NCI-H146 treated with DMSO at 0.1 percent for 48 hours (cell line): ENCODE results near the gene CHRNE.
"Not testable (repeated sequence)": the region's sequence is repeated elsewhere in the genome, so short reads cannot be mapped to it uniquely, and the experiment has no call there.

Experiments used
- DNase-seq: peaks from one replicate; lab custom pipeline; 2025; ENCODE audit not compliant: unreplicated experiment; lab: John Stamatoyannopoulos, UW

CHRNE gene

DNA sequence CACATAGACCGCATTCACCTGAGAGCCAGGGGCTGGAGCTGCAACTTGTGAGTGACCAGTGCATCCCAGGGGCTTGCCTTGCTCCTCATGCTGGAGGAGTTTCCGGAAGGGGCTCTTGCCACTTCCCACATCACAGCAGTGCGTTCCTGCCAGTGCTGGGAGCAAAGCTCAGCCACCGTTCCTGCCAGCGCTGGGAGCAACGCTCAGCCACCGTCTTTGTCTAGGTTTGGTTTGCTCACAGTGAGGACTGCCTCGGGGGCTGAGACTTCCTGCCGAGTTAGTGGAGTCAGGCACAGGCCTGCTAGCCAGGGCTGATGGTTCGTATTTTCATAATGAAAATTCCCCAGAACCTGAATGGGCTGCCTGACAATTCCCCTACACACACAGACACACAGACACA is 5.4 kb upstream of the CHRNE start:
- DNase-seq: peak; percentile 68

DNA sequence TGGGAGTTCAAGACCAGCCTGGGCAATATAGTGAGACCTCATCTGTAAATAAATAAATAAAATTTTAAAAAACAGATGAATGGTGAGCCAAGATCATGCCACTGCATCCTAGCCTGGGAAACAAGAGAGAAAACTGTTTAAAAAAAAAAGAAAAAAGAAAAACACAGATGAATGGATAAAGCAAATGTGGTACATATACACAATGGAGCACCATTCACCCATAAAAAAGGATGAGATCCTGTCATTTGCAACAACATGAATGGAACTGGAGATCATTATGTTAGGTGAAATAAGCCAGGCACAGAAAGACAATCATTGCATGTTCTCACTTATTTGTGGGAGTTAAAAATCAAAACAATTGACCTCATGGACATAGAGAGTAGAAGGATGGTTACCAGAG is 3.7 kb upstream of the CHRNE start:
- DNase-seq: not testable (repeated sequence)

GRCh38 chr17:4902540-4902939 is 358 bp downstream of the CHRNE start:
- DNase-seq: no peak

DNA sequence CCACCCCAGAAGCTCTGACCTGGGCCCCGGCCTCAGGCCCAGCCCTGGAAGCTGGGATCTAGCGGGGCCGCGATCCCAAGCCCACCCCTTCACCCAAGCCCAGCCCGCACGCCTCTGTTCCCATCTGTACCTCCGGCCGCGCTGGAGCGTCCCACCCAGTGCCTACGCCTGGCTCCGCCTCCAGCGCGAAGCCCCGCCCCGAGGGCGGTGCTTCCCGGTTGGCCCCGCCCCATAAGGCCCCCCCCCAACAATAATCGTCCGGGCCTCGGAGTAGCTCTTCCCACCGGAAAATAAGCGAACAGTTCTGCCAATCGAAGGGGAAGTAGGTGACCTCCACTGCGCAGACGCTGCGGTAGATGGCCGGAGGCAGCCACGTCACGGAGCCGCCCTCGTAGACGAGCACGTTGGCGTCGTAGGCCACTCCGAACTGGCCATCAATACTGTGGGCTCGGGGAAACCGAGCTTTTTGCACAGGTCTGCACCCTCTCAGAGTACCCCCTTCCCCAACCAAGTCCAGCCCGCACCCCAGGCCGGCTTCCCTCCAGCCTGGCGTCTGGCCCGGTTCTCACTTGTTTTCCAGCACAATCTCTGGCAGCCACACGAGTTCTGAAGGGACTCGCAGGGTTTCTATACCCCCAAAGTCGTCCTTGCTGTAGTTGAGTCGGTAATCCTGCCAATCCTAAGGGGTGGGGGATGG is 1.1 kb downstream of the CHRNE start:
- no peak for DNase-seq

DNA sequence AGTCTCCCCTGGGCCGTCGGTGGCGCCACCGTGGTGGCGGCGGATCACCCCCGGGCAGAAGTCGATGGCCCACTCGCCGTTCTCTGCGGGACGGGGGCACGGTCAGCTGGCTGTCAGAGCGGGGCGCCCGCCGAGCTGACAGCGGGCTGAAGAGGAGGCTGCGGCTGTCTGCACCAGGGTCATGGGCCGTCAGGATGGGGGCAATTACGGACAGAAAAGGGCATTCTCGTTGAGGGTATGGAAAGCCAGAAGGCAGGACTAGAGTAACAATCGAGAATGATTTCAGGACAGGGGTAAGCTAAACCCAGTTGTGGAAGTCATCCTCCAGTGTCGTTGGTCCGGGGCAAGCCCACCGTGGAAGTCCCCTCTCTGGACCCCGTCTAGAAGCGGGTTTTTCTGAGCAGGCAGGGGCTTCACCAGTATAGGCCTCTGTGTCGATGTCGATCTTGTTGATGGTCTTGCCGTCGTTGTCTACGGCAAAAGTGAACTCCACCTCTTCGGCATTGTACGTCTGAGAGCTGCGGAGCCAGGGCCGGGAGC is 1.7 kb downstream of the CHRNE start:
- no peak for DNase-seq

DNA sequence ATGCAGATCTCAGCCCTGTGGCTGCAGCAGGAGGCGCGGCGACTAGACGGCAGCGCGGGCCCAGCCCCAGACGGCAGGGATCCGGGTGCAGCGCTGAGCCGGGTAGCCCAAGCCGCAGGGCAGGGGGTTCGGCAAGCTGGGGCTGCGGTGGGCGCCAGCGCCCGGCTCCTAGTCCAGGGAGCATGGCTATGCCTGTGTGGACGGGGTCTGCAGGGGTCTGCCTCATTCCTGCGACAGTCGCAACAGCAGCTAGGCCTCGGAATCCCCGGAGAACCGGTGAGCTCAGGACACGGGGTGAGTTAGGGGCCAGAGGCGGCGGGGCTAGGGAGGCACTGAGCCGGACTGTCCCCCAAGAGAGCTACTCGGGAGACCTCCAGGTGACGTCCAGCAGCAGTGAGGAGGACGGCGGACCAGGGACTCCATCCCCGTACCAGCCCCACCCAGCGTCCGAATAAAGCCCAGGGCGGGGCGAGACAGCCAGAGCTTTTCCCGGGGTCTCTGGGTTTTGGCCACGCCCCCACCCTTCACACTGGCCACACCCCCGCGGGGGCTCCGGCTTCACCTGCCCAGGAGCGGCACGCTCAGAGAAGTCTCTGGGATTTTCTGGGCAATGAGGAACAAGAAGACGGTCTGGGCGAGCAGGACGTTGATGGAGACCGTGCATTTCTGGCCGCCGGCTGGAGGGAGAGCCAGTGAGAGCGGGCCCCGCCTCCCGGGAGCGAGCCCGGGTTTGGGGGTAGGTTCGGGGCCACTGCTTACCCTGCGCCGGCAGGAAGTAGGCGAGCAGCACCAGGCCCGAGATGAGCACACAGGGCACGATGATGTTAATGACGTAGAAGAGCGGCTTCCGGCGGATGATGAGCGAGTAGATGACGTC is 2.4 kb downstream of the CHRNE start:
- DNase-seq: no peak

GRCh38 chr17:4899341-4900230 is 3.3 kb downstream of the CHRNE start, which contains the start of gene C17orf107:
C17orf107 (plus strand) TSS chr17:4899536; CDS start chr17:4899763, 227 bp downstream.
- DNase-seq: no peak

GRCh38 chr17:4898927-4899326 is 4.0 kb downstream of the CHRNE start:
- DNase-seq: no peak

DNA sequence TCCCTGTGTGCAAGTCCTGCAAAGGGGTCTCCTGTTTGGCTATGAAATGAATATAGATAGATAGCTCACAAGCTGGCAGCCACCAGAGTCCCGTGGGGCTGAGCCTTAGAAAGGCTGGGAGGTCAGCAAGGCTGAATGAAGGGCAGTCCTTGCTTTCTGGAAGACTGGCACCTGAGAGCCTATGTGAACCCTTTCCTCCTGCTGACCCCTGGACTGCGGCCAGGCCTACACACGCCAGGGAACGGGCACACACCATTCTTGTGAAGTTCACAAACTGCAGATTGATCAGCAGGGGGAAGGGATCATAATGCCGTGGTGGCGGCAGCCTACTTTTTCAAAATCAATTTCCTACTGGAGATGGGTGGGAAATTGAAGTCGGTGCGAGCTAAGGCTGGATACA is 4.5 kb downstream of the CHRNE start:
- DNase-seq: no peak

DNA sequence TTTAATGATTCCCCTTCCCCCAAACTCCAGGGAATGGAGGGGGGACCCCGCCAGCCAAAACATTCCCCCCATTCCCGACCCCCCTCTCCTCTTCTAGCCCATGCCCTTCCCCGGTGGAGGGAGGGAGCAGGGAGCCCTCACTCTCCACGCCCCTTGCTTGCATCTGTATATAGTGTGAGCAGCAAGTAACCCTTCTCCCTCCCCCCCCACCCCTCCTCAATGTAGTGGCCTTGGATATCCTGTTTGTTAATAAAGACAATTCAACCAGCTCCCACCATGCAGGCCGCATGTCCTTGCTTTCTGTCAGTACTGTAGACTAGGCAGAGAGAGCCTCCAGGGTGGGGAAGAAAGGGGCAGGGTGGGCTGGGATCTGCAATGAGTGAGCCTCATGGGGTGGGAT is 5.1 kb downstream of the CHRNE start:
- no peak for DNase-seq

GRCh38 chr17:4897198-4897687 is 5.7 kb downstream of the CHRNE start:
- no peak for DNase-seq

GRCh38 chr17:4896332-4897197 is 6.3 kb downstream of the CHRNE start:
- no peak for DNase-seq

DNA sequence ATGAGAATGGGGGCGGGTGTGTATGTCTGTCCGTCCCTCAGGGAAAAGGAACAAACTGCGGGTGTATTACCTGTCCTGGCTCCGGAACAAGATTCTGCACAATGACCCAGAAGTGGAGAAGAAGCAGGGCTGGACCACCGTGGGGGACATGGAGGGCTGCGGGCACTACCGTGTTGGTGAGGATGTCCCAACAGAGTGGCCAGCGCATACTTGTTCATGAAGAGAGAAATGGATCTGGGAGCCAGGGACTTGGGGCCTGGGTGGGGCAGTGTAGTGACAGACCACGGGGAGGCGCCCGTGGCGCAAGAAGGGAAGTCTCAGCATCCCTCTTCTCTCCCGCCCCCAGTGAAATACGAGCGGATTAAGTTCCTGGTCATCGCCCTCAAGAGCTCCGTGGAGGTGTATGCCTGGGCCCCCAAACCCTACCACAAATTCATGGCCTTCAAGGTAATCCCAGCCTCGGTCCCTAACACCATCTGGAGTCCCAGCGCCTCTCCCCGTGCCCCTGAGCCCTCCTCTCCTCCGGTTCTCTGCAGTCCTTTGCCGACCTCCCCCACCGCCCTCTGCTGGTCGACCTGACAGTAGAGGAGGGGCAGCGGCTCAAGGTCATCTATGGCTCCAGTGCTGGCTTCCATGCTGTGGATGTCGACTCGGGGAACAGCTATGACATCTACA is 7.1 kb downstream of the CHRNE start:
- no peak for DNase-seq

DNA sequence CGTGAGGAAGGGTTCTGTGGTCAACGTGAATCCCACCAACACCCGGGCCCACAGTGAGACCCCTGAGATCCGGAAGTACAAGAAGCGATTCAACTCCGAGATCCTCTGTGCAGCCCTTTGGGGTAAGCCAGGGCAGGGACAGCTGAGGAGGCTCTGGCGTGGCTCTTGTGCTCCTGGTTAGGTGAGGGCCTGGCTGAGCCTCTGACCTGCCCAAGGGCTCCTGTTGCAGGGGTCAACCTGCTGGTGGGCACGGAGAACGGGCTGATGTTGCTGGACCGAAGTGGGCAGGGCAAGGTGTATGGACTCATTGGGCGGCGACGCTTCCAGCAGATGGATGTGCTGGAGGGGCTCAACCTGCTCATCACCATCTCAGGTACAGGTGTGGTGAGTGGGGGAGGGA is 7.8 kb downstream of the CHRNE start:
- DNase-seq: no peak

- no peak for DNase-seq
Observed at GRCh38 chr17:4893721-4894560, 9.0 kb downstream of the CHRNE start.

DNA sequence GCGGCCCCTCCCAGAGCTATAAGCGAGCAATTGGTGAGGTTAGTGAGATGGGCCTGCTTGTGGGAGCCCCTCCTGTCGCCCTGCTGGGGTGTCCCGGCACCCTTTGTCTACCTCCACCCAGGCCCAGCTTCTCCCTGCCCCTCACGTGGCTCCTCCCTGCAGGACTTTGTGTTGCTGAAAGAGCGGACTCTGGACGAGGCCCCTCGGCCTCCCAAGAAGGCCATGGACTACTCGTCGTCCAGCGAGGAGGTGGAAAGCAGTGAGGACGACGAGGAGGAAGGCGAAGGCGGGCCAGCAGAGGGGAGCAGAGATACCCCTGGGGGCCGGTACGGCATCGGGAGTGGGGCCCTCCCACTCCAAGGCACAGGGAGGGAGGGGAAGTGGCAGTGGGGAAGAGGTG is 9.6 kb downstream of the CHRNE start:
- no peak for DNase-seq

DNA sequence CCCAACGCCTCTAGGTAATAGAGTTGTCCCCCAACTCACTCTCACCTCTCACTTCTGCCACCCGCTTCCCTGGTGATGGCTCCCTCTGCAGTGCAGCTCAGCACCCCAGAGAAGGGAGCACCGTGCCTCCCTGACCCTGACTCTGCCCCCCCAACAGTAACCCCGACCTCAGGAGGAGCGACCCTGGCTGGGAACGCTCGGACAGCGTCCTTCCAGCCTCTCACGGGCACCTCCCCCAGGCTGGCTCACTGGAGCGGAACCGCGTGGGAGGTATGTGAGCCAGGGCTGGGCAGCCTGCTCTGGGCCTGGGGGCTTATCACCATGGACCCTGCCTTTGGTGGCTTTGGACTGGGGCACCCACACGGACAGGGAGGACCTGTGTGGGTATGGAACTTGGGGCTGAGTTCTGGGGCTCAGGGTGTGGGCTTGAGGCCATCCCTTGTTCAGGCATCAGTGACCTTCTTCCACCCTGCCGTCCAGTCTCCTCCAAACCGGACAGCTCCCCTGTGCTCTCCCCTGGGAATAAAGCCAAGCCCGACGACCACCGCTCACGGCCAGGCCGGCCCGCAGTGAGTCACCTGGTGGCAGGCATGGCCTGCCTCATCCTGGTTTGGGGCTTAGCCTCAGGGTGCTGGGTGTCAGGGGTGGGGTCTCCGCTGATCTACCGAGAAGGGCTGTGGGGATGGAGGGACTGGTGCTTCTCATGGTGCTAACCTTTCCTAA is 10.2 kb downstream of the CHRNE start:
- DNase-seq: no peak
